Measurements from ENCODE around the gene BTN1A1.
A peak's percentile ranks its signal among the peaks of the same experiment; 100 is the strongest.
"Not testable (repeated sequence)": the region's sequence is repeated elsewhere in the genome, so short reads cannot be mapped to it uniquely, and the experiment has no call there.

BTN1A1 gene

GRCh38 chr6:26544473-26544872, 44.4 kb downstream of the BTN1A1 start:
- no peak for DNase-seq
- no peaks in the 10 kb centered on the region for H3K9me2 ChIP-seq (replicated peaks; ENCODE audit: insufficient read depth, low read length)
- no peaks in the 10 kb centered on the region for H3F3A ChIP-seq (ENCODE audit: insufficient read depth, low read length)
- no peaks in the 10 kb centered on the region for H3K9me3 ChIP-seq (replicated peaks; ENCODE audit: insufficient read depth, low read length)
- 0 out of 2 replicates have a peak, but pooled peaks cover 10% of the 10 kb centered on the region for H3K36me3 ChIP-seq (replicated peaks; ENCODE audit: insufficient read depth, low read length)
- H3K4me1 ChIP-seq (ENCODE audit: low read length) = peaks cover 6% of the 10 kb centered on the region; the same call in 1 of the 2 replicates
- peaks cover 42% of the 10 kb centered on the region for H3K79me2 ChIP-seq (ENCODE audit: low read length)
- TF ChIP-seq, protein P1, sequence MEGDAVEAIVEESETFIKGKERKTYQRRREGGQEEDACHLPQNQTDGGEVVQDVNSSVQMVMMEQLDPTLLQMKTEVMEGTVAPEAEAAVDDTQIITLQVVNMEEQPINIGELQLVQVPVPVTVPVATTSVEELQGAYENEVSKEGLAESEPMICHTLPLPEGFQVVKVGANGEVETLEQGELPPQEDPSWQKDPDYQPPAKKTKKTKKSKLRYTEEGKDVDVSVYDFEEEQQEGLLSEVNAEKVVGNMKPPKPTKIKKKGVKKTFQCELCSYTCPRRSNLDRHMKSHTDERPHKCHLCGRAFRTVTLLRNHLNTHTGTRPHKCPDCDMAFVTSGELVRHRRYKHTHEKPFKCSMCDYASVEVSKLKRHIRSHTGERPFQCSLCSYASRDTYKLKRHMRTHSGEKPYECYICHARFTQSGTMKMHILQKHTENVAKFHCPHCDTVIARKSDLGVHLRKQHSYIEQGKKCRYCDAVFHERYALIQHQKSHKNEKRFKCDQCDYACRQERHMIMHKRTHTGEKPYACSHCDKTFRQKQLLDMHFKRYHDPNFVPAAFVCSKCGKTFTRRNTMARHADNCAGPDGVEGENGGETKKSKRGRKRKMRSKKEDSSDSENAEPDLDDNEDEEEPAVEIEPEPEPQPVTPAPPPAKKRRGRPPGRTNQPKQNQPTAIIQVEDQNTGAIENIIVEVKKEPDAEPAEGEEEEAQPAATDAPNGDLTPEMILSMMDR (IDR thresholded peaks at IDR 0.05; ENCODE audit: low read length) = no peak
- no peak for TF ChIP-seq EZH2phosphoT487 (IDR thresholded peaks at IDR 0.05; ENCODE audit: low read length)
- H3K4me3 ChIP-seq (ENCODE audit: low read length) = no peak overlapping the region
- H3K9ac ChIP-seq (ENCODE audit: low read length) = no peak overlapping the region
- H3K27ac ChIP-seq (ENCODE audit: low read length) = no peak overlapping the region
- no peak overlapping the region for H2AFZ ChIP-seq (ENCODE audit: low read length)
- no peaks in the 10 kb centered on the region for H3K27me3 ChIP-seq (replicated peaks; ENCODE audit: insufficient read depth, low read length)
- H4K20me1 ChIP-seq (ENCODE audit: insufficient read depth, low read length) = no peaks in the 10 kb centered on the region
- no peak overlapping the region for H3K4me2 ChIP-seq (ENCODE audit: low read depth, low read length)

DNA sequence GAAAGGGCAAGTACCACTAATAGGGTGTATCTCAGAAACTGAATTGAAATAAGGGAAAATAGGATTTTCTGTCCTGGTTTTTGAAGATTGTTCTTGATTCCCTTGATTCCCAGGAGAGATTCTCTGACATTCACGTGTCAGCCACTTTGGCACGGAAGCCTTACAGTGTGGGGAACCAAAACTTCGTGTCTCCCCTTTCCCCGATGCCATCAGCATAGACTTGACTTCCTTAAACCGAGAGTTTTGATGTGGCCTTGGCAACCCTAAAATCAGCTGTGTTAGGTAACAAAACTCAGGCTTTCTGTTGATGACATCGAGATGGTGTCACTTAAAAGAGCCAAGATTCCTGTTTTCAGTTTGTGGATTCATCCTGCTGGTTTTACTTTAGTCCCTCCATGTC, 45.5 kb downstream of the BTN1A1 start:
- Histone ChIP-seq H3K36me3 (replicated peaks; ENCODE audit: insufficient read depth, low read length) (0 out of 2 replicates have a peak, but pooled peaks cover 10% of the 10 kb centered on the region), H2AFZ (ENCODE audit: low read length) (no peak overlapping the region), H3K9ac (ENCODE audit: low read length) (no peak overlapping the region), H3K27me3 (replicated peaks; ENCODE audit: insufficient read depth, low read length) (no peaks in the 10 kb centered on the region), H3K4me3 (ENCODE audit: low read length) (no peak overlapping the region), H3K9me2 (replicated peaks; ENCODE audit: insufficient read depth, low read length) (no peaks in the 10 kb centered on the region), H3F3A (ENCODE audit: insufficient read depth, low read length) (no peaks in the 10 kb centered on the region), H3K4me1 (ENCODE audit: low read length) (no peaks in the 10 kb centered on the region), H3K27ac (ENCODE audit: low read length) (no peak overlapping the region), H3K9me3 (replicated peaks; ENCODE audit: insufficient read depth, low read length) (no peaks in the 10 kb centered on the region), H4K20me1 (ENCODE audit: insufficient read depth, low read length) (no peaks in the 10 kb centered on the region), H3K4me2 (ENCODE audit: low read depth, low read length) (no peak overlapping the region), H3K79me2 (ENCODE audit: low read length) (peaks cover 32% of the 10 kb centered on the region)
- TF ChIP-seq EZH2phosphoT487 (IDR thresholded peaks at IDR 0.05; ENCODE audit: low read length) = no peak
- TF ChIP-seq, protein P1 (IDR thresholded peaks at IDR 0.05; ENCODE audit: low read length) = no peak
- TF ChIP-seq EZH2 (optimal IDR thresholded peaks at IDR 0.05; ENCODE audit: low read depth, low read length) = no peak
- no peak for DNase-seq

DNA sequence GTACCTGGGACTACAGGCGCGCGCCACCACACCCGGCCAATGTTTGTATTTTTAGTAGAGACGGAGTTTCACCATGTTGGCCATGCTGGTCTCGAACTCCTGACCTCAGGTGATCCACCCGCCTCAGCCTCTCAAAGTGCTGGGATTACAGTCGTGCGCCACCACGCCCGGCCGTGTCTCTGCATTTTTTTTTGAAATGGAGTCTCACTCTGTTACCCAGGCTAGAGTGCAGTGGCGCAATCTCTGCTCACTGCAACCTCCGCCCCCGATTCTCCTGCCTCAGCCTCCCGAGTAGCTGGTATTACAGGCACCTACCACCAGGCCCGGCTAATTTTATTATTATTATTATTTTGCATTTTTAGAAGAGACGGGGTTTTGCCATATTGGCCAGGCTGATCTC, 47.3 kb downstream of the BTN1A1 start:
- not testable (repeated sequence) for H3K27me3 ChIP-seq (replicated peaks; ENCODE audit: insufficient read depth, low read length); H3K9ac ChIP-seq (ENCODE audit: low read length); H3K4me2 ChIP-seq (ENCODE audit: low read depth, low read length); H2AFZ ChIP-seq (ENCODE audit: low read length); H3K27ac ChIP-seq (ENCODE audit: low read length); H3K9me3 ChIP-seq (replicated peaks; ENCODE audit: insufficient read depth, low read length); H3F3A ChIP-seq (ENCODE audit: insufficient read depth, low read length); DNase-seq; H3K4me1 ChIP-seq (ENCODE audit: low read length); H3K9me2 ChIP-seq (replicated peaks; ENCODE audit: insufficient read depth, low read length); H3K4me3 ChIP-seq (ENCODE audit: low read length); H4K20me1 ChIP-seq (ENCODE audit: insufficient read depth, low read length)
- H3K36me3 ChIP-seq (replicated peaks; ENCODE audit: insufficient read depth, low read length) = 0 out of 2 replicates have a peak, but pooled peaks cover 10% of the 10 kb centered on the region
- peaks cover 15% of the 10 kb centered on the region for H3K79me2 ChIP-seq (ENCODE audit: low read length)

DNA sequence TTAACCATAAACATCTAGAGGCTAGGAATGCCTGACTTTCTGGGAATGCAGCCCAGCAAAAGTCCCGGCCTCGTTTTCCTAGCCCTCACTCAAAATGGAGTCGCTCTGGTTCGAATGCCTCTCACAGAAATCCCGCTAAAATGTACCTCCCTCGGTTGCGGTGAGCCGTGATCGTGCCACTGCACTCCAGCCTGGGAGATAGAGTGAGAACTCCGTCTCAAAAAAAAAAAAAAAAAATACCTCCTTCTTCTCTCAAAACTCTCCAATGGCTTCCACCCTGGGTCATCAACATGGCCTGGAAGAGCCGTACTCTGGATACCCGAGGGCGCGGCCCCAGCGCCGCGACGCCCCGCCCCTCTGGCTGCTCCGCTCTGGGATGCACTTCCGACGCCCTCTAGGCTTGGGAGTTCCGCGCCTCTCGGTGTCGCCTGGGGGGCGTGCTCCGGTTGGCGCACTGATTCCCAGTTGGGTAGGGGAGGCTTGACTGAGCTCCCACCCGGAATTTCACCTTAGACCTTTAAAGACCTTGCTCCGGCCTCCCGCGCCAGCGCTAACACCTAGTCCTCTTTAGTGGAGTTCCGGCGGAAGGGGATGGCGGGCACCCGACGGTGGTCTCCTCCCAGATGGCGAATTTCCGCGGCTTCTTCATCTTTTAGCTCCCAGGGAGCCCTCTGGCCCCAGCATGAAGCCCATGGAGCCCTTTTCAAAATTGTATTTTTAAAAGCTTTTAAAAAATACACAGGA, 50.3 kb downstream of the BTN1A1 start:
- DNase-seq = no peak
- Histone ChIP-seq H3K27me3 (replicated peaks; ENCODE audit: insufficient read depth, low read length) (no peaks in the 10 kb centered on the region), H3K36me3 (replicated peaks; ENCODE audit: insufficient read depth, low read length) (0 out of 2 replicates have a peak, but pooled peaks cover 6% of the 10 kb centered on the region), H3K4me1 (ENCODE audit: low read length) (0 out of 2 replicates have a peak, but pooled peaks cover 8% of the 10 kb centered on the region), H3K4me3 (ENCODE audit: low read length) (peak overlapping the region; percentile 68), H3K4me2 (ENCODE audit: low read depth, low read length) (peak overlapping the region; percentile 53; the same call in 1 of the 2 replicates), H3F3A (ENCODE audit: insufficient read depth, low read length) (peaks cover 25% of the 10 kb centered on the region), H3K79me2 (ENCODE audit: low read length) (no peaks in the 10 kb centered on the region), H2AFZ (ENCODE audit: low read length) (peak overlapping the region; percentile 84), H3K27ac (ENCODE audit: low read length) (no peak overlapping the region), H4K20me1 (ENCODE audit: insufficient read depth, low read length) (no peaks in the 10 kb centered on the region), H3K9ac (ENCODE audit: low read length) (peak overlapping the region; percentile 41; the same call in 1 of the 2 replicates), H3K9me3 (replicated peaks; ENCODE audit: insufficient read depth, low read length) (no peaks in the 10 kb centered on the region), H3K9me2 (replicated peaks; ENCODE audit: insufficient read depth, low read length) (no peaks in the 10 kb centered on the region)
- no peak for TF ChIP-seq EZH2phosphoT487 (IDR thresholded peaks at IDR 0.05; ENCODE audit: low read length)
- TF ChIP-seq, protein P1 (IDR thresholded peaks at IDR 0.05; ENCODE audit: low read length) = 0 out of 2 replicates have a peak, but pooled peaks have one; percentile 4

Data from MM.1S (cell line).